HEK293T (cell line): ENCODE data around the gene ANKRD29.
A peak's percentile ranks its signal among the peaks of the same experiment; 100 is the strongest.

Experiments
- ARNT ChIP-seq: fragments of 450-650 bp; IDR thresholded peaks from 2 replicates; pipeline ENCODE4 v1.6.1; 2017; ENCODE audit warnings: mild to moderate bottlenecking
- BHLHE40 ChIP-seq: fragments of 450-650 bp; IDR thresholded peaks from 2 replicates; pipeline ENCODE4 v1.6.1; 2016; ENCODE audit warnings: mild to moderate bottlenecking, moderate library complexity, borderline replicate concordance
- CTBP1 ChIP-seq: fragments of 450-650 bp; IDR thresholded peaks from 2 replicates; pipeline ENCODE4 v1.6.1; 2016; ENCODE audit warnings: borderline replicate concordance
- FOXA1 ChIP-seq: fragments of 450-650 bp; IDR thresholded peaks from 2 replicates; pipeline ENCODE4 v1.6.1; 2016; ENCODE audit warnings: mild to moderate bottlenecking
- FOXM1 ChIP-seq: fragments of 450-650 bp; IDR thresholded peaks from 2 replicates; pipeline ENCODE4 v1.6.1; 2017; ENCODE audit warnings: mild to moderate bottlenecking, borderline replicate concordance
- PKNOX1 ChIP-seq: fragments of 450-650 bp; IDR thresholded peaks from 2 replicates; pipeline ENCODE4 v1.6.1; 2016
- SUZ12 ChIP-seq: fragments of 450-650 bp; IDR thresholded peaks from 2 replicates; pipeline ENCODE4 v1.6.1; 2016; ENCODE audit warnings: mild to moderate bottlenecking
- TARDBP ChIP-seq: fragments of 450-650 bp; IDR thresholded peaks from 2 replicates; pipeline ENCODE4 v1.6.1; 2016
- ZNF384 ChIP-seq: fragments of 450-650 bp; IDR thresholded peaks from 2 replicates; pipeline ENCODE4 v1.6.1; 2016

- TF ChIP-seq SUZ12 (no peak), TARDBP (peak; percentile 90), ZNF384 (no peak), PKNOX1 (no peak), ARNT (no peak), FOXM1 (no peak), CTBP1 (no peak), BHLHE40 (no peak), FOXA1 (no peak)
Observed at GRCh38 chr18:23662309-23663263, at the start of gene ANKRD29.
